Limb (tissue), 2 donors: ENCODE results near the gene ACTR3C.
"Not testable (repeated sequence)": the region's sequence is repeated elsewhere in the genome, so short reads cannot be mapped to it uniquely, and the experiment has no call there.

Experiments
- DNase-seq, 2 donors: peaks; one replicate each; pipeline ENCODE4 v3.0.0-alpha.2; 2016; ENCODE audit errors: extremely low spot score in 2 of 2

Gene ACTR3C

DNA sequence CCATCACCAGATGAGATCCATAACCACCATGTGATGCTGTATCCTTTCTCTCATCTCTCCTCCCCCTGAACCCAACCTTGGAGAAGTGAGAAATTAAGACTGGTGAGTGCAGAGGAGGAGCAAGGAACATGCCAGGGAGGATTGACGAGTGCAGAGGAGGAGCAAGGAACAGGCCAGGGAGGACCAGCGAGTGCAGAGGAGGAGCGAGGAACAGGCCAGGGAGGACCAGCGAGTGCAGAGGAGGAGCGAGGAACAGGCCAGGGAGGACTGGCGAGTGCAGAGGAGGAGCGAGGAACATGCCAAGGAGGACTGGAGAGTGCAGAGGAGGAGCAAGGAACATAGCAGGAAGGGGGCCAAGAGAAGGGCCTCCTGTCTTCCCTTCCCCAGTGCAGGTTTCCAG is 118.8 kb downstream of the ACTR3C start:
- not testable (repeated sequence) for DNase-seq

GRCh38 chr7:150202894-150203293 is 120.5 kb downstream of the ACTR3C start:
- DNase-seq, result not testable (repeated sequence)
